Colonic mucosa (tissue), 4 donors: ENCODE measurements around the gene BBS12. TPM values are rescaled to one million over a fixed set of nuclear protein-coding genes. Genes with fewer than 3 reads are reported as not detected.
A peak's percentile ranks its signal among the peaks of the same experiment; 100 is the strongest.

Experiments used
- DNase-seq: peaks from one replicate; pipeline ENCODE4 v3.0.0-alpha.2; 2020
- H3K27ac ChIP-seq: fragments of 200-600 bp; one replicate; pipeline ENCODE4 v1.8.0; 2021
- H3K27me3 ChIP-seq: fragments of 200-600 bp; one replicate; pipeline ENCODE4 v1.8.0; 2021
- H3K36me3 ChIP-seq: fragments of 200-600 bp; one replicate; pipeline ENCODE4 v1.8.0; 2021
- H3K4me1 ChIP-seq: fragments of 200-600 bp; one replicate; pipeline ENCODE4 v1.8.0; 2021; ENCODE audit warnings: mild to moderate bottlenecking
- H3K4me3 ChIP-seq: fragments of 200-600 bp; one replicate; pipeline ENCODE4 v1.8.0; 2021
- H3K9ac ChIP-seq, 2 donors: one replicate each; pipeline ENCODE4 v1.7.0; 2013; ENCODE audit warnings: control low read depth in 2 of 2, low read depth in 2 of 2, low read length in 2 of 2
- H3K9me3 ChIP-seq: fragments of 200-600 bp; one replicate; pipeline ENCODE4 v1.8.0; 2021
- CTCF ChIP-seq: fragments of 200-600 bp; IDR thresholded peaks from one replicate; pipeline ENCODE4 v1.8.0; 2022; ENCODE audit warnings: antibody characterized with exemption, mild to moderate bottlenecking
- intact Hi-C: fragments of 100-400 bp; cut with DNase I; formaldehyde crosslinking; loops from one replicate; pipeline ENCODE4 v1.14.1; 2022
- total RNA-seq, 2 donors: library from RNA; stranded (reverse); fragmentation: NEBNext Ultra II Directional in 1 of 2; extraction: Animal tissue kit (Norgen Biotek cat#: 25700) in 1 of 2; gene quantifications; one replicate each; pipeline ENCODE4 v1.2.1, GENCODE V29; 2021
- donor health status: healthy.
- donor health status: DM: no; HTN: no; CAD: no.
- donor health status: DM: no; HTN: no; CAD: no.

BBS12 gene
- total RNA-seq, result 1 to 10 TPM; 1.9 to 4.8 TPM

GRCh38 chr4:122732329-122733026, at the start of gene BBS12:
TSS of gene BBS12 (plus strand) at chr4:122732704. CDS start at chr4:122741893, 9,189 bp downstream.
- intact Hi-C loops, result no loop called here
- peak; percentile 100 for DNase-seq
- Histone ChIP-seq H3K36me3 (no peaks in the 10 kb centered on the region), H3K4me3 (peak within 1 kb of the TSS; percentile 55), H3K27ac (peak within 1 kb of the TSS; percentile 93), H3K4me1 (no peaks in the 10 kb centered on the region), H3K9ac (peak within 1 kb of the TSS; percentile 52 to 93), H3K9me3 (no peaks in the 10 kb centered on the region), H3K27me3 (no peaks in the 10 kb centered on the region)
- no peak for TF ChIP-seq CTCF

GRCh38 chr4:122686691-122687090, 45.8 kb upstream of the BBS12 start:
- Histone ChIP-seq H3K36me3 (no peaks in the 10 kb centered on the region), H3K9ac (no peak overlapping the region), H3K4me1 (no peaks in the 10 kb centered on the region), H3K4me3 (no peak overlapping the region), H3K9me3 (no peaks in the 10 kb centered on the region), H3K27ac (no peak overlapping the region), H3K27me3 (no peaks in the 10 kb centered on the region)
- TF ChIP-seq CTCF, result no peak
- intact Hi-C loops, result no loop called here
- no peak for DNase-seq

GRCh38 chr4:122687531-122688061, 44.9 kb upstream of the BBS12 start:
- Histone ChIP-seq H3K27me3 (no peaks in the 10 kb centered on the region), H3K36me3 (no peaks in the 10 kb centered on the region), H3K9me3 (no peaks in the 10 kb centered on the region), H3K4me3 (no peak overlapping the region), H3K9ac (no peak overlapping the region), H3K27ac (no peak overlapping the region), H3K4me1 (no peaks in the 10 kb centered on the region)
- intact Hi-C loops, result no loop called here
- no peak for TF ChIP-seq CTCF
- DNase-seq, result no peak

- no peak for DNase-seq
- intact Hi-C loops, result no loop called here
- Histone ChIP-seq H3K36me3 (no peaks in the 10 kb centered on the region), H3K9ac (no peak overlapping the region), H3K27ac (no peak overlapping the region), H3K9me3 (no peaks in the 10 kb centered on the region), H3K27me3 (no peaks in the 10 kb centered on the region), H3K4me1 (no peaks in the 10 kb centered on the region), H3K4me3 (no peak overlapping the region)
- TF ChIP-seq CTCF, result no peak
These were observed 43.9 kb upstream of the BBS12 start for GRCh38 chr4:122688529-122689140.

GRCh38 chr4:122689972-122690371, 42.5 kb upstream of the BBS12 start:
- H3K27ac ChIP-seq, result no peak overlapping the region
- no peaks in the 10 kb centered on the region for H3K9me3 ChIP-seq
- intact Hi-C loops, result no loop called here
- DNase-seq, result no peak
- no peaks in the 10 kb centered on the region for H3K27me3 ChIP-seq
- H3K4me3 ChIP-seq, result no peak overlapping the region
- no peaks in the 10 kb centered on the region for H3K36me3 ChIP-seq
- no peak overlapping the region for H3K9ac ChIP-seq
- H3K4me1 ChIP-seq, result no peaks in the 10 kb centered on the region
- TF ChIP-seq CTCF, result no peak
